K562 (cell line): ENCODE data around the gene RECQL5. TPM values are rescaled to one million over a fixed set of nuclear protein-coding genes. Genes with fewer than 3 reads are reported as not detected.

Source experiments
- ATAC-seq: fragments of 200-7000 bp; cut with Tn5 transposase; 3 replicates; pipeline ENCODE4 v1.9.1; 2020; ENCODE audit warnings: moderate library complexity
- BruUV-seq: library from RNA; stranded (reverse); fragments of 400-500 nt; replicated peaks from 2 replicates; lab custom pipeline; 2021; lab: Mats Ljungman, UMichigan
- CTCF ChIA-PET: fragments of 300-600 bp; formaldehyde crosslinking; extraction: SDS; loops from one replicate; lab custom pipeline; 2021; ENCODE audit warnings: low intra/inter-chr PET ratio; lab: Yijun Ruan, JAX
- POLR2A ChIA-PET: fragments of 300-600, 350-650 bp; sonication (Branson Sonifier 250); formaldehyde crosslinking; extraction: SDS; loops from one replicate; lab custom pipeline; 2021; ENCODE audit warnings: antibody characterized with exemption, inconsistent platforms; lab: Yijun Ruan, JAX
- DNase-seq, 4 experiments: peaks; one replicate each; pipeline versions ENCODE4 v3.0.0 to v3.0.0-alpha.2; 2011 to 2018; ENCODE audit warnings: low spot score in 3 of 4, mixed read lengths in 3 of 4; ENCODE audit errors: extremely low read depth in 1 of 4
- FAIRE-seq: peaks from 2 replicates; lab custom pipeline; 2011; peaks lifted over from hg19 to GRCh38; lab: Jason Lieb, UNC
- H2AFZ ChIP-seq: 2 replicates; pipeline ENCODE4 v1.6.0; 2011; ENCODE audit warnings: low read depth, low read length, control low read depth, inconsistent platforms
- H3K27ac ChIP-seq: fragments of 200-600 bp; 3 replicates; pipeline ENCODE4 v1.8.0; 2011; ENCODE audit warnings: low read depth, mild to moderate bottlenecking, control low read depth, inconsistent platforms, low read length, moderate library complexity, mixed read lengths; ENCODE audit errors: extremely low read depth
- H3K27me3 ChIP-seq, 2 experiments: fragments of 300-600 bp in 1 of 2; 2 replicates in 1 of 2; 3 replicates in 1 of 2; pipeline versions ENCODE4 v1.6.0 to v1.8.0; 2011; ENCODE audit warnings: inconsistent platforms in 2 of 2, low read length in 2 of 2, mild to moderate bottlenecking in 1 of 2, mixed read lengths in 1 of 2, moderate library complexity in 1 of 2; ENCODE audit not compliant: control insufficient read depth in 2 of 2, insufficient read depth in 2 of 2
- H3K36me3 ChIP-seq: fragments of 300-600 bp; 3 replicates; pipeline ENCODE4 v1.8.0; 2011; ENCODE audit warnings: mild to moderate bottlenecking, low read length, inconsistent platforms; ENCODE audit not compliant: control insufficient read depth, insufficient read depth
- H3K4me1 ChIP-seq, 2 experiments: fragments of 200-600 bp in 1 of 2; replicated peaks in 1 of 2; 2 replicates in 1 of 2; 3 replicates in 1 of 2; pipeline versions ENCODE4 v1.5.1 to v1.8.0; 2011; ENCODE audit warnings: inconsistent platforms in 2 of 2, low read length in 2 of 2, mild to moderate bottlenecking in 1 of 2, mixed read lengths in 1 of 2, moderate library complexity in 1 of 2; ENCODE audit not compliant: control insufficient read depth in 2 of 2, insufficient read depth in 2 of 2
- H3K4me2 ChIP-seq: 2 replicates; pipeline ENCODE4 v1.6.1; 2011; ENCODE audit warnings: low read length, control low read depth, inconsistent platforms, mixed read lengths; ENCODE audit not compliant: insufficient read depth
- H3K4me3 ChIP-seq: fragments of 200-600 bp; sonication (generic), shearing (Covaris generic); 2 replicates; pipeline ENCODE4 v1.5.1; 2016; ENCODE audit warnings: control low read depth, inconsistent platforms
- H3K79me2 ChIP-seq: fragments of 200-600 bp; 3 replicates; pipeline ENCODE4 v1.8.0; 2011; ENCODE audit warnings: low read length, inconsistent platforms; ENCODE audit not compliant: control insufficient read depth, insufficient read depth
- H3K9ac ChIP-seq, 2 experiments: 2 replicates each; pipeline versions ENCODE4 v1.6.0 to v1.6.1; 2011; ENCODE audit warnings: low read depth in 2 of 2, low read length in 2 of 2, control low read depth in 1 of 2, inconsistent platforms in 1 of 2, mild to moderate bottlenecking in 1 of 2, mixed read lengths in 1 of 2; ENCODE audit not compliant: insufficient read depth in 1 of 2
- H3K9me1 ChIP-seq: one replicate; pipeline ENCODE4 v1.6.0; 2011; ENCODE audit warnings: inconsistent platforms, mild to moderate bottlenecking, low read length, moderate library complexity; ENCODE audit not compliant: control insufficient read depth, insufficient read depth
- H3K9me3 ChIP-seq: replicated peaks from 2 replicates; pipeline ENCODE4 v1.5.1; 2011; ENCODE audit warnings: low read depth, low read length, inconsistent platforms; ENCODE audit not compliant: control insufficient read depth, insufficient read depth
- H4K20me1 ChIP-seq: replicated peaks from 2 replicates; pipeline ENCODE4 v1.6.1; 2011; ENCODE audit warnings: low read length, inconsistent platforms, mixed read lengths; ENCODE audit not compliant: control insufficient read depth, insufficient read depth
- DACH1 ChIP-seq: fragments of 450-650 bp; IDR thresholded peaks from 2 replicates; pipeline ENCODE4 v1.6.1; 2018; ENCODE audit not compliant: partially characterized antibody
- ESRRA ChIP-seq: fragments of 450-650 bp; IDR thresholded peaks from 2 replicates; pipeline ENCODE4 v1.6.1; 2014; ENCODE audit warnings: low read depth, mild to moderate bottlenecking, moderate library complexity, borderline replicate concordance
- KAT2B ChIP-seq: IDR thresholded peaks from one replicate; pipeline ENCODE4 v1.6.1; 2012; ENCODE audit warnings: low read depth, mild to moderate bottlenecking, control low read depth, inconsistent platforms, low read length, moderate library complexity
- SRSF9 ChIP-seq: fragments of 200-400 bp; formaldehyde crosslinking; IDR thresholded peaks from 2 replicates; pipeline ENCODE4 v1.6.1; 2017; ENCODE audit warnings: low read depth, low read length, borderline replicate concordance
- ZNF121 ChIP-seq: sonication (generic); formaldehyde crosslinking; conservative IDR thresholded peaks from 2 replicates; pipeline ENCODE4 v1.8.0; 2022; ENCODE audit warnings: missing genetic modification reagents
- ZNF224 ChIP-seq: sonication (generic); formaldehyde crosslinking; IDR thresholded peaks from 2 replicates; pipeline ENCODE4 v1.8.0; 2022; ENCODE audit warnings: mild to moderate bottlenecking, missing genetic modification reagents
- ZNF766 ChIP-seq: fragments of 200-800 bp; sonication (Bioruptor generic); conservative IDR thresholded peaks from 2 replicates; pipeline ENCODE4 v1.6.1; 2016; ENCODE audit warnings: missing genetic modification characterization, missing compliant biosample characterization
- WGBS: fragments of 100-300 bp; shearing (Covaris generic); methylation state at CpG from one replicate; pipeline ENCODE4 v1.1.6; 2016; ENCODE audit warnings: low coverage, mixed read lengths; ENCODE audit not compliant: insufficient coverage; ENCODE audit errors: missing lambda C conversion rate; 5-methylcytosine and 5-hydroxymethylcytosine counted together
- in situ Hi-C: fragments of 300-500 bp; cut with MboI; formaldehyde crosslinking; loops from 4 replicates; pipeline ENCODE4 v1.15.0; 2018; ENCODE audit warnings: inconsistent platforms, mixed read lengths
- intact Hi-C: fragments of 100-400 bp; cut with micrococcal nuclease; formaldehyde crosslinking; loops from 2 replicates; pipeline ENCODE4 v1.14.2; 2022
- polyA plus RNA-seq, 8 experiments: library from polyadenylated mRNA; depleted of rRNA in 4 of 8; stranded (reverse) in 5 of 8; unstranded in 3 of 8; fragments of >200 nt; fragmentation: Nextera tagmentation in 2 of 8; fragmentation: Illumina TruSeq in 1 of 8; extraction: Ambion mirVana in 2 of 8; extraction: Trizol in 1 of 8; gene quantifications; 2 replicates each; pipeline versions ENCODE4 v1.2.1 to v1.2.3, GENCODE V29; 2011 to 2014; ENCODE audit warnings: inconsistent platforms in 1 of 8, missing spikeins in 1 of 8
- total RNA-seq, 7 experiments: library from RNA; depleted of rRNA in 6 of 7; stranded (reverse); fragments of >200 nt in 6 of 7; fragmentation: Illumina TruSeq in 2 of 7; extraction: Trizol in 2 of 7; gene quantifications; 2 replicates each; pipeline versions ENCODE4 v1.2.1 to v1.2.3, GENCODE V29; 2011 to 2021; ENCODE audit warnings: low replicate concordance in 1 of 7

RECQL5 gene
- total and polyA plus RNA-seq, 9 of the 15 experiments (the other 6 are each of a cell fraction or from before 2014, with no cell fraction given): 4.1 to 34.8 (median 16.4) TPM

DNA sequence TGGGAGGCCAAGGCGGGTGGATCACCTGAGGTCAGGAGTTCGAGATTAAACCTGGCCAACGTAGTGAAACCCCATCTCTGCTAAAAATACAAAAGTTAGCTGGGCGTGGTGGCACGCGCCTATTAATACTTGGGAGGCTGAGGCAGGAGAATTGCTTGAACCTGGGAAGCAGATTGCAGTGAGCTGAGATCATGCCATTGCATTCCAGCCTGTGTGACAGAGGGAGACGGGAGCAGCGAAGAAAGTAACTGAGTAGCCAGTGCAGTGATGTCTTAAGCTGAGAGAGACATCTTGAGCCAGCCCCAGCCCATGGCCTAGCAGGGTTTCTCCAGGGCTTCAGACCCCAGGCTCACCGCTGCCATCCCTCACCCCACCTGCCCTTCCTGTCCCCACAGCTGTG, 43.6 kb downstream of the RECQL5 start (continued):
- no peak for TF ChIP-seq ZNF766 (CRISPR knock-in tag)
- TF ChIP-seq ZNF121: peak; percentile 49
- no peak for TF ChIP-seq ZNF224
- TF ChIP-seq DACH1: no peak
- TF ChIP-seq, all 486 proteins: peak for 1

GRCh38 chr17:75622771-75623273, 44.1 kb downstream of the RECQL5 start:
- H3K4me1 ChIP-seq: peaks cover 0 to 72% of the 10 kb centered on the region in 2 experiments; a peak in 3 of 5 replicates
- ChIA-PET POLR2A (interaction anchor here (1.3 to 2.1 kb wide), 3 partner anchors 10 to 96 kb away, joined by 3 to 8 read pairs (median 7); partner anchors contain the start of gene SMIM5), CTCF (no interaction called here)
- BruUV-seq: no TSS peak
- no peak for TF ChIP-seq SRSF9
- TF ChIP-seq ESRRA: peak; percentile 81
- no peak for TF ChIP-seq KAT2B
- TF ChIP-seq, all 486 proteins: peak for 1
- Histone ChIP-seq H3K9me3 (no peaks in the 10 kb centered on the region), H2AFZ (no peak overlapping the region), H4K20me1 (peaks cover 17% of the 10 kb centered on the region), H3K9ac (peak overlapping the region in 1 of 2 experiments; percentile 35; a peak in 1 of 4 replicates), H3K4me2 (no peak overlapping the region), H3K4me3 (no peak overlapping the region), H3K36me3 (no peaks in the 10 kb centered on the region), H3K27me3 (peaks cover 4 to 47% of the 10 kb centered on the region in 2 experiments; a peak in 3 of 5 replicates), H3K9me1 (no peaks in the 10 kb centered on the region), H3K27ac (no peak overlapping the region), H3K79me2 (no peaks in the 10 kb centered on the region)
- FAIRE-seq: no peak
- intact Hi-C loops: no loop called here
- no peak for DNase-seq
- no peak for ATAC-seq
- 7% methylated on average over 15 of the region's 15 CpGs for WGBS
- in situ Hi-C loops: no loop called here
